ENCODE measurements around the gene CDC42EP2. TPM values are rescaled to one million over a fixed set of nuclear protein-coding genes. Genes with fewer than 3 reads are reported as not detected.

The CDC42EP2 gene, protein sequence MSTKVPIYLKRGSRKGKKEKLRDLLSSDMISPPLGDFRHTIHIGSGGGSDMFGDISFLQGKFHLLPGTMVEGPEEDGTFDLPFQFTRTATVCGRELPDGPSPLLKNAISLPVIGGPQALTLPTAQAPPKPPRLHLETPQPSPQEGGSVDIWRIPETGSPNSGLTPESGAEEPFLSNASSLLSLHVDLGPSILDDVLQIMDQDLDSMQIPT
- polyA plus RNA-seq (2012; rRNA removed) = 5.1 and 8.1 TPM in 2 replicates
- polyA plus RNA-seq (2012; cell fraction: cytosol; rRNA removed) = 2.5 and 4.1 TPM in 2 replicates
- polyA plus RNA-seq (2012; cell fraction: nucleus; rRNA removed) = 5.6 and 7.7 TPM in 2 replicates

DNA sequence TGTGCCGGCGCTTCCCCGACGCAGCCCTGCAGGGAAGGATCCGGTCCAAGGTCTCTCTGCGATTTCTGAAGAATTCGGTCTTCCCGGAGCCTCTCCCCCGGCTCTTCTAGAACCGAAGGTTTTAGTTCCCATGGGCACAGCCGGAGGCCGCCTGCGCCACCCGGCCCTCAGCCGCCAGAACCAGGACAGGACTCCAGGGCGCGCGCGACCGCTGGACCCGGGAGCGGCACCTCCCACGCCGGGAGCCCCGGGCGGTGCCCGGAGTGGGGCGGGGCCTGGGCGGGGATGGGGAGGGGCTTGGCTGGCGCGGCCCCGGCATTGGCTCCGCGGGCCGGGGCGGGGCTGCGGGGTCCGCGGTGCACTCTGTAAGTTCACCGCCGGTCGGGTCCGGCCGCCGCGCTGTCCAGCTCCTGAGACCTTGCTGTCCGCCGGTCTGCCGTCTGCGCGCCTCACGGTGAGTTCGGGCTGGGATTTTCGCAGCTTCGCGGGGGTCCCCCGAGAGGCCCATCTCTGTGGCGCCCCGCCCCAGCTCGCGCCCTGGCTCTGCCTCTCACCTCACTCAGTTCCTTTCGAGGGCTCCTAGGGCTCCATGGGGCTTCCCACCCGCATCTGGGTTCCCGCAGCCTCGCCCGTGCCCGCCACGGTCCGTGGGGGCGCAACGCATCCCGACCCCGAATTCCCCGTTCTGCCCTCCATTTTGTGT is at the start of gene CDC42EP2:
CDC42EP2 (plus strand) TSS at position 366 of the 703 bp plus-strand sequence. CDS start 6,033 bp downstream, outside the sequence.
- H3K79me2 ChIP-seq (ENCODE audit: insufficient read depth) = peaks cover 42% of the 10 kb centered on the region
- H3K27ac ChIP-seq (ENCODE audit: low read depth in 2 of 2, low read length in 1 of 2) = peak within 1 kb of the TSS; percentile 65 to 80
- 3% methylated on average over 24 of the region's 74 CpGs for WGBS (ENCODE audit: low lambda C conversion rate)
- no peaks in the 10 kb centered on the region for H3K36me3 ChIP-seq (replicated peaks in 1 of 2; ENCODE audit: control insufficient read depth in 1 of 2, insufficient read depth in 2 of 2, low read length in 1 of 2)
- H3K27me3 ChIP-seq (ENCODE audit: insufficient read depth) = no peaks in the 10 kb centered on the region
- peaks cover 5% of the 10 kb centered on the region for H3F3A ChIP-seq (replicated peaks; ENCODE audit: insufficient read depth)
- TF ChIP-seq, protein P1, sequence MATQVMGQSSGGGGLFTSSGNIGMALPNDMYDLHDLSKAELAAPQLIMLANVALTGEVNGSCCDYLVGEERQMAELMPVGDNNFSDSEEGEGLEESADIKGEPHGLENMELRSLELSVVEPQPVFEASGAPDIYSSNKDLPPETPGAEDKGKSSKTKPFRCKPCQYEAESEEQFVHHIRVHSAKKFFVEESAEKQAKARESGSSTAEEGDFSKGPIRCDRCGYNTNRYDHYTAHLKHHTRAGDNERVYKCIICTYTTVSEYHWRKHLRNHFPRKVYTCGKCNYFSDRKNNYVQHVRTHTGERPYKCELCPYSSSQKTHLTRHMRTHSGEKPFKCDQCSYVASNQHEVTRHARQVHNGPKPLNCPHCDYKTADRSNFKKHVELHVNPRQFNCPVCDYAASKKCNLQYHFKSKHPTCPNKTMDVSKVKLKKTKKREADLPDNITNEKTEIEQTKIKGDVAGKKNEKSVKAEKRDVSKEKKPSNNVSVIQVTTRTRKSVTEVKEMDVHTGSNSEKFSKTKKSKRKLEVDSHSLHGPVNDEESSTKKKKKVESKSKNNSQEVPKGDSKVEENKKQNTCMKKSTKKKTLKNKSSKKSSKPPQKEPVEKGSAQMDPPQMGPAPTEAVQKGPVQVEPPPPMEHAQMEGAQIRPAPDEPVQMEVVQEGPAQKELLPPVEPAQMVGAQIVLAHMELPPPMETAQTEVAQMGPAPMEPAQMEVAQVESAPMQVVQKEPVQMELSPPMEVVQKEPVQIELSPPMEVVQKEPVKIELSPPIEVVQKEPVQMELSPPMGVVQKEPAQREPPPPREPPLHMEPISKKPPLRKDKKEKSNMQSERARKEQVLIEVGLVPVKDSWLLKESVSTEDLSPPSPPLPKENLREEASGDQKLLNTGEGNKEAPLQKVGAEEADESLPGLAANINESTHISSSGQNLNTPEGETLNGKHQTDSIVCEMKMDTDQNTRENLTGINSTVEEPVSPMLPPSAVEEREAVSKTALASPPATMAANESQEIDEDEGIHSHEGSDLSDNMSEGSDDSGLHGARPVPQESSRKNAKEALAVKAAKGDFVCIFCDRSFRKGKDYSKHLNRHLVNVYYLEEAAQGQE (IDR thresholded peaks at IDR 0.05; ENCODE audit: low read depth, low read length) = peak; percentile 86
- TF ChIP-seq YY1 (IDR thresholded peaks at IDR 0.05; ENCODE audit: low read depth) = 0 out of 2 replicates have a peak, but pooled peaks have one; percentile 9
- TF ChIP-seq EZH2phosphoT487 (IDR thresholded peaks at IDR 0.05; ENCODE audit: borderline replicate concordance, low read depth) = no peak
- TF ChIP-seq GABPA (IDR thresholded peaks at IDR 0.05; ENCODE audit: low read depth) = no peak
- TF ChIP-seq NFIC (IDR thresholded peaks at IDR 0.05; ENCODE audit: borderline replicate concordance) = no peak
- TF ChIP-seq TAF1 (IDR thresholded peaks at IDR 0.05; ENCODE audit: borderline replicate concordance, low read depth, low read length) = peak; percentile 54; the same call in 1 of the 2 replicates
- TF ChIP-seq, protein P2, sequence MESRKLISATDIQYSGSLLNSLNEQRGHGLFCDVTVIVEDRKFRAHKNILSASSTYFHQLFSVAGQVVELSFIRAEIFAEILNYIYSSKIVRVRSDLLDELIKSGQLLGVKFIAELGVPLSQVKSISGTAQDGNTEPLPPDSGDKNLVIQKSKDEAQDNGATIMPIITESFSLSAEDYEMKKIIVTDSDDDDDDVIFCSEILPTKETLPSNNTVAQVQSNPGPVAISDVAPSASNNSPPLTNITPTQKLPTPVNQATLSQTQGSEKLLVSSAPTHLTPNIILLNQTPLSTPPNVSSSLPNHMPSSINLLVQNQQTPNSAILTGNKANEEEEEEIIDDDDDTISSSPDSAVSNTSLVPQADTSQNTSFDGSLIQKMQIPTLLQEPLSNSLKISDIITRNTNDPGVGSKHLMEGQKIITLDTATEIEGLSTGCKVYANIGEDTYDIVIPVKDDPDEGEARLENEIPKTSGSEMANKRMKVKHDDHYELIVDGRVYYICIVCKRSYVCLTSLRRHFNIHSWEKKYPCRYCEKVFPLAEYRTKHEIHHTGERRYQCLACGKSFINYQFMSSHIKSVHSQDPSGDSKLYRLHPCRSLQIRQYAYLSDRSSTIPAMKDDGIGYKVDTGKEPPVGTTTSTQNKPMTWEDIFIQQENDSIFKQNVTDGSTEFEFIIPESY (IDR thresholded peaks at IDR 0.05; ENCODE audit: borderline replicate concordance, low read depth) = no peak
- TF ChIP-seq TCF12 (IDR thresholded peaks at IDR 0.05) = no peak
- peak; percentile 73 for TF ChIP-seq POLR2AphosphoS5 (IDR thresholded peaks at IDR 0.05; ENCODE audit: low read depth, low read length)
- TF ChIP-seq MXI1 (IDR thresholded peaks at IDR 0.05; ENCODE audit: low read depth, low read length) = peak; percentile 22; the same call in 1 of the 2 replicates
- TF ChIP-seq CHD2 (IDR thresholded peaks at IDR 0.05; ENCODE audit: low read length, partially characterized antibody) = peak; percentile 5
- peaks cover 20 to 38% of the 10 kb centered on the region in 2 experiments; a peak in 2 of 4 replicates for H3K4me1 ChIP-seq (ENCODE audit: control insufficient read depth in 1 of 2, insufficient read depth in 2 of 2, low read depth in 1 of 2, low read length in 1 of 2)
- ChIA-PET CTCF (interaction anchor here (0.6 to 24.1 kb wide), 45 partner anchors 8 to 623 kb away, joined by 3 to 1118 read pairs (median 4); partner anchors contain the start of genes ARL2, CAPN1, DPF2 and POLA2), POLR2A (interaction anchor here (0.6 to 2.4 kb wide), 17 partner anchors 10 to 194 kb away, joined by 3 to 26 read pairs (median 4); partner anchors contain the start of genes DPF2 and POLA2)
- peak within 1 kb of the TSS; percentile 87 for H3K4me2 ChIP-seq
- peak within 1 kb of the TSS; percentile 93 for H2AFZ ChIP-seq (ENCODE audit: low read depth)
- peak within 1 kb of the TSS; percentile 84 for H3K9ac ChIP-seq
- no peaks in the 10 kb centered on the region for H3K9me2 ChIP-seq
- H3K4me3 ChIP-seq (ENCODE audit: low read depth in 2 of 2, low read length in 1 of 2) = peak within 1 kb of the TSS; percentile 85 to 94
- H3K9me3 ChIP-seq = no peaks in the 10 kb centered on the region
- peaks cover 24% of the 10 kb centered on the region for H4K20me1 ChIP-seq (ENCODE audit: insufficient read depth)
- DNase-seq = peak; percentile 97
